GF-D8 (cell line): ENCODE data around the gene CD48.
A peak's percentile ranks its signal among the peaks of the same experiment; 100 is the strongest.
"Not testable (repeated sequence)": the region's sequence is repeated elsewhere in the genome, so short reads cannot be mapped to it uniquely, and the experiment has no call there.

Experiments used
- DNase-seq: peaks from one replicate; lab custom pipeline; 2025; lab: John Stamatoyannopoulos, UW

CD48 gene

DNA sequence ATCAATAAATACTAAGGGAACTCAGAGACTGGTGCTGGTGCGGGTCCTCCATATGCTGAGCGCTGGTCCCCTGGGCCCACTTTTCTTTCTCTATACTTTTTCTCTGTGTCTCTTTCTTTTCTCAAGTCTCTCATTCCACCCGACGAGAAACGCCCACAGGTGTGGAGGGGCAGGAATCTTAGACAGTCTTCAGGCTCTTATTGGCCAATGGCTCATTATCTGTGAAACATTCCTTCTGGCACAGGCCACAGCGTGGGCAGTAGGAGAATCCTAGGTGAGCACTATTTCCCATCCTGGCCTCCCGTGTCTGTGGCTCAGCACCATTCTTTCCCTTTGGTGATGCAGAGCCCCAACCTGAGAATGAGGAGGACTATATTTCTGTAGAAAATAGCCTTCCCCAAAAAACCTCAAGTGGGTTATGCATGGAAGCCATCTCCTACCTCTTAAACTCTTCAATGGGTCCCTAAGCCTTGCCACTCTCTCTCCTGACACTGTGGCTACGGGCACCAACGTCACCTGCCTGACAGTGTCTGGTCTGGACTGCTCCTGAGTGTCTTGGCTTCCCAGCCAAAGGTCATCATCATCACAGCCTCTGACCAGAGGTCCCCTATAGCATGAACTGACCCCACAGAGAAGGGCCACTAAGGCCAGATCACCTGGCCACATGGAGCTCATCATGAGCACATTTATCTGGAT lies 58.5 kb downstream of the CD48 start:
- DNase-seq, result no peak

DNA sequence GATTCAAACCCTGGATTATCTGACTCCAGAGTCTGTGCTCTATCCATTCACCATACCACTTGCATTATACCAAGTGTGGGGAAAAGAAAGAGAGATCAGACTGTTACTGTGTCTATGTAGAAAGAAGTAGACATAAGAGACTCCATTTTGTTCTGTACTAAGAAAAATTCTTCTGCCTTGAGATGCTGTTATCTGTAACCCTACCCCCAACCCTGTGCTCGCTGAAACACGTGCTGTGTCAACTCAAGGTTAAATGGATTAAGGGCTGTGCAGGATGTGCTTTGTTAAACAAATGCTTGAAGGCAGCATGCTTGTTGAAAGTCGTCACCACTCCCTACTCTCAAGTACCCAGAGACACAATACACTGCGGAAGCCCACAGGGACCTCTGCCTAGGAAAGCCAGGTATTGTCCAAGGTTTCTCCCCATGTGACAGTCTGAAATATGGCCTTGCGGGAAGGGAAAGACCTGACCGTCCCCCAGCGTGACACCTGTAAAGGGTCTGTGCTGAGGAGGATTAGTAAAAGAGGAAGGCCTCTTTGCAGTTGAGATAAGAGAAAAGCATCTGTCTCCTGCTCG lies 59.5 kb downstream of the CD48 start:
- DNase-seq, result not testable (repeated sequence)

DNA sequence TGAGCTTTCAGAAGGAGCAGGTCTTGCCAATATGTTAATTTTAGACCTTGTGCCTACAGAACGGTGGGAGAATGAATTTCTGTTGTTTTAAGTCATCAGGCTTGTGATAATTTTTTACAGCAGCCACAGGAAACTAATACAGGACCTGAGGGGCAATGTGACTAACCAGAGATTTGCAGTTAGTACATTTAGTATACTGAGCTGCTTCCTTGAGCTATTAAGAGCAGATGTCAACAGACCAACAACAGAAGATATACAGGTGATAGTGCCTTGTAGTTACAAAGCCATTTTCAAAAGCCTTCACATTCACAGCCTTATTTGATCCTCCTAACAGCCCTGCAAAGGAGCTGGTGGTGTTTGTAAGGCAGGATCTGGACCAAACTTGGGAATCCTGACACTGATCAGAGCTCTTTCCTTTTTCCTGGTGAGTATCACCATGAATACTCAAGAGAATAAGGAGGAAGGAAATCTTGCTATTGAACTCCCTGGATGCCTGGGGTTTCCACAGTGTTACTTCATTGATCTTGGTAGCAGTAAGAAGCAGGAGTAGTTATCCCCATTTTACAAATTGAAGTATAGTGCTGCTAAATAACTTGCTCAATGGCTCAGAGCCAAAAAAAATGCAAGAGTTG lies 60.1 kb downstream of the CD48 start:
- DNase-seq, result no peak

DNA sequence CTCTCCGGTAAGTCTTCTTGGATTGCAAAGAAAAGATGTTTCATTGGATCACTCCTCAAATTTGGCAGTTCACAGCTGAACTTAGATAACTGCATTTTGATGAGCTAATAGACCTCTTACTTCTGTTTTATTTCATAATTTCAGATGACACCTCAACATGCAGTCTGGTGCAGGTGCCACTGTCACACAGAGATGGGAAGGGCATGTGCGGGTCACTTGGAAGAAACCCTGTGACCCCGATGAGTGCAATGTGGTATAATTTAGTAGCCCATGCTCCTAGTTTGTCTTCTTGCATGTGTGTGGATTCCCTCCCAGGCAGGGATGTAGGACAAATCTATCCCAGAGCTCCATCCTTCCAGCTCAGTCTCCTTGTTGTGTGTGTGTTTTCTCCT lies 64.3 kb downstream of the CD48 start:
- no peak for DNase-seq

DNA sequence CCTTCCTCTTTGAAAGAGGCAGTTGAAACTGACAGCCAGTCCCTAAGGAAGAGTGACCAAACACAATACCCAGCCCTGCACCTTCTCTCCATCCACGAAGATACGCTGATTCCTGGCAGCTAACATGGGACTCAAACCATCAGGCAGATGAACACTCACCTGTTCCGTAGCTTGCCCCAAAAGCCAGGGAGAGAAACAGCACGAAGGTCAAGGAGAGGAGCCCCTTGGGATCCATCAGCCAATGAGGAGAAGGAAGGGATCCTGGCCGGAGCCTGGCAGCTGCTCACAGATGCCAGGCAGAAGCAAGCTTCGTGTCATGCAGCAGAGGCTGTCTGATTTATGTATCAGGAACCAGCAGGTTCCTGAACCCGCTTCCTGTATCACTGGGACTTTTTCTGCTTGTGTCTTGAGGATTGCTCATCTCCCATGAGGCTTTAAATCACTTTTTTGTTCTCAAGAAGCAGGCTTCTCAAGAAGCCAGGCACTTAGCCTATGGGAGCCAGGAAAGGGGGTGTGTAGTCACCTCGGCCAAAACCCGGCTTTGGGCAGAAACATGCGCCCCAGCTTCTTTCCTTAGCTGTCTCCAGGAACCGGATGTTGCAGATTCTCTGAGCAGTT lies 64.8 kb downstream of the CD48 start, which contains the start of gene SLAMF1:
Gene SLAMF1, minus strand, starts transcription at position 334 of the 618 bp plus-strand sequence. Its CDS starts 99 bp downstream, at position 235.
- DNase-seq, result peak; percentile 17

DNA sequence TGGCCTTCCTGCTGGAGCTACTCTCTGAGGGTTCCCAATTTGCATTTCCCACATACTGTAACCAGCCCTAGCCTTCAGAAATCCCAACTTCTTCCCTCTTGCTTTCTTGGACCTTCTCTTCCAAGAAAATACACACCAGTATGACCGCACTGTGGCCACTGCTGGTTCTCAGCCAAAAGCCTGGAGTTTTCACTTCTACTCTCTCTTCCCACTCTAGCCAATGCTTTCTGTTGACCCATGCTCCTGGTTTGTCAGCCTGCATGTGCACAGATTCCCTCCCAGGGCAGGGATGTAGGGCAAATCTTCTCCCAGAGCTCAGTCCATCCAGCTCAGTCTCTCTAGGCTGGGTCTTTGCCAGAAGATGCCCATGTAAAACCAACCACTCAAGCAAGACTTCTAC lies 65.4 kb downstream of the CD48 start:
- no peak for DNase-seq

DNA sequence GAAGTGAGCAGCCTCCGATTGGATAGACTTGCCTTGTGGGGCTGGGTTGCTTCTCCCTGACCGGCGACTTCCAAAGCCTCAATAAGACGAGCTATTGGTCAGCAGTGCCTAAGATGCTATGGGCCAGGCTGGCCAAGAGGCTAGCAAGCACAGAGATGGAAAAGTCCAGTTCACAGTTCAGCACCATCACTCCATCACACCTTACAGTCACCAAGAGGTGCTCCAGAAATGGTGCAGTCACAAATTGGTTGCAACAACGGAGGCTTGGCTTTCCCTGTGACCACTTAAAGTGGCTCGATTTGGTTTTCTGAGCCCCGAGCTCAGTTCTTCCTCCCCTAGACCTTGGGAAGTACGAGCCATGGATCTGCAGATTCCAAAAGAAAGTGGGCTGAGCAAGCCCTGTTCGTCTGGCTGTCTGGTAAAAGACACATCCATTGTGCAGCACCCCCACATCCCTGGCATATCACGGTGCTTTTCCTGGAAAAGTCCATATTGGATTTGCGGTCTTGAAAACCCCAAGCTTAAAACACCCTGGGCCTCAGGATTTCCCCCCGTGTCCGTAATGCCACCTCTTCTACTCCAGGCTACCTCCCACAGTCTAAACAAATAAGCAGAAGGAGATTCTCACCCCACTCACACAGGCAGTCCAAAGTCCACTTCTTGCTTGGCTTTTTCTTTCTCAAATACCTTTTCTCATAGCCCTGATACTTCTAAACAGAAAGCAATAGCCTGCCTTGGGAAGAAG lies 66.1 kb downstream of the CD48 start:
- no peak for DNase-seq

DNA sequence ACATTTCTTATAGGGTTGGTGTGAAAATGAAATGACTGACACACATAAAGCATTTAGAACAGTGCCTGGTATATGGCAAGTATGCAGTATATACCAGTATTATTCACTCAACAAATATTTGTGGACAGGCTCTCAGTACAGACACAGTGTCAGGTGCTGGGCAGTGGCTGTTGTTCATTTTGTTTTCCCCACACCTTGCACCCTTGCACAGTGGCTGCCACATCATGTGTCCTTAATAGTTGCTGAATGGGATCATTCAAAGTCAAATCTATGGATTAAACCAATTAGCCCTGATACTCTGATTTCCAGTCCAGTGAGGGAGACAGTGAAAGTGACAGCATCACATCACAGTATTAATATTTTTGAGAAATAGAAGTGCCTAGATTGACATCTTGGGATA lies 67.2 kb downstream of the CD48 start:
- no peak for DNase-seq

DNA sequence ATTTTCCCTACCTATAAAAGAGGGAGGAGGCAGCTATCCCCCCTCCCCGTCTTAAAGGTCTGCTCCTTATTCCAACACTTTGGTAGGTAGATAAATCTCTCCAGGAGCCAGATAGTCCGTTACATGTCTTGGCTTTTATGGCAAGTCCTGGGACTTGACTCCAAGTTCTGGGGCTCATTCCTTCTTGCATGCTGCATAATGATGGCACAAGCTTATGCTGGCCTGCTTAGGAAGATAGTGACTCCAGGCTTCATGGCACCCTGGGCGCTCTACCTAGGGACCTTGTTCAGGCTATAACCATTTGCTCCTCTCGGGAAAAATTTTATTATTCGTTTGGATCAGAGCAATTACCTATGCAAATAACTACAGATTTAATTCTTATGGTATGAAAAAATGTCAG lies 68.5 kb downstream of the CD48 start:
- no peak for DNase-seq

DNA sequence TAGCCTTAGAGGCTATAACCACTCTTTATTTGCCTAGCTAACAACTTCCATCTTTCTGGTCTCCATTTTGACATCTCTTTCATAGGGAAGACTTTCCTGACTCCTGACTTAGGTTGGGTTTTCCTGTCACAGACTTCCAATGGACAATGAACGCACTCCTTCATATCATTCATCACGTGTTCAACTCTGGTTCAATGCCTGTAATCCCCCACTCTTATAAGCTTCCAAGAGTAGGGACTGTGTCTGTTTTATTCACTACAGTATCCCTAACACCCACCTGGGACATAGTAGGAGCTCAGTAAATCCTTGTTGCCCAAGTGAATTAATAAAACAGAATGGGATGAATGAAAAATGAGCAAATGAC lies 69.4 kb downstream of the CD48 start:
- DNase-seq, result no peak

DNA sequence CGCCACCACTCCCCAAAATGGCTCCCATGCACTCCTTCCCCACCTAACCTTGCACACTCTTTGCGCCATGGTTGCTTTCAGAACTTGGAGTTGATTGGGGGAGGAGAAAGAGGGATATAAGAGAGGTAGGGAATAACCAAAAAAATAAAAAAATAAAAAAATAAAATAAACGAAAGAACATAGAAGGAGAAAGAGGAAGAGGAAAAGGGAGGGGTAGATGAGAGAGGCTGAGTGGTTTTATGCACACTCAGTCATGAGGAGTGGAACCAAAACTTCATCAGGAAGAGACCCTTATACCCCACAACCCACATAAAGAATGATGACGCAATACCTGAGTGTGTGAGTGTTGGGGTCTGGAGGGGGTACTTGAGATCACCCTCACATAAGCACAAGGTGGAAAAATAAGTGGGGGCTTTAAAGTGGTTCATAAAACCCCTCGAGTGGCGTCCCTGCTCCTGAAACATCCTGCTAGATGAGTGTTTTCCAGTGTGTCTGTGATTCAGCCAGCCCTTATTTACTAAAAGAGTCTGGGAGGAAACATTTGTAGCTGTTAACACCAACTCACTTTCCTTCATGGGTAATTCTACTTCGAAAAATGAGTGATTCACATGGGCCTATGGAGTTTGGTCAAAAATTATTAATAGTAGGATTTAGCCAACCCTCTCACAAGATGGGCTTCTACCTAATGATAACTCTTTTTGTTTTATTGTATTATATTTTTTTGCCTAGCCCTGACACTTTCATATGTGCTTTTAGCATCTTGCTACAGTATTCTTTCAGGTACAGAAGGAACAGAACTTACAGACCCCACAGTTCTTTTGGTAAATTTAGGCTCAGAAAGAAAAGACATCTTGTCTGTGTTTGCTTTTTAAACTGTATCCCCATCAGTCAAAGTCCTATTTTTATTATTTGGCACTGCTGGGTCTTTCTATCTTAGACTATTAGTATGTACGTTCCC lies 70.0 kb downstream of the CD48 start:
- DNase-seq, result no peak

DNA sequence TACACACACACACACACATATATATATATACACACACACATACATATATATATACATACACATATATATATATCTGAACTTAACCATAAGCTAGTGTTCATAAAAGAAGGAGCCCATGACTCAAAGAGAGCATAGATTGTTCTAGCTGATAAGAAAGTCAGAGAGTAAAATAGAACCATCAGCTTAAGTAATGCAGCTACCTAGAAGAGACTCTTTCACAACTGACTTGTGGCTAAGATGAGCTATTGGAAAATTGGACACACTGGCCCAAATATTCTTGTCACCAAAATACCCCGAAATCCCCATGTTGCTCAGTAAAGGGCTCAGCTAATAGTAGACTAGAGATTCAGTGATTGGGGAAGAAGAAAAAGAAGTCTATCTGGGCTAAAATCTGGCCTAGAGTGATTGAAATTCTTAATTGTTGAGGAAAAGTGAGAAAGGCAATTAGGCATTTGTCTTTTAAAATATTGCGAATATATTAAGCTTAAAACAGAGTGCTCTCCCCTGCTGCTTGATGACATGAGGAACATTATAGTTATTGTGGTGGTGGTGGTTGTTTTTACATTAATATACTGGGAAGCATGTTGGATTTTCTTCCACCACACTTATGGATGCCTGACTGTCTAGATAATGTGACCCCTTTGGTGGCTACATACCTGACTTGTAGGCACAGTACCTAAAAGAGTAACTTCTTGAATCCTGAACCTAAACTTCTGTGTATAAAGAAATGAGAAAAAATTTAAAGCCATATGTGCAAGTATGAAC lies 71.1 kb downstream of the CD48 start:
- peak; percentile 63 for DNase-seq

DNA sequence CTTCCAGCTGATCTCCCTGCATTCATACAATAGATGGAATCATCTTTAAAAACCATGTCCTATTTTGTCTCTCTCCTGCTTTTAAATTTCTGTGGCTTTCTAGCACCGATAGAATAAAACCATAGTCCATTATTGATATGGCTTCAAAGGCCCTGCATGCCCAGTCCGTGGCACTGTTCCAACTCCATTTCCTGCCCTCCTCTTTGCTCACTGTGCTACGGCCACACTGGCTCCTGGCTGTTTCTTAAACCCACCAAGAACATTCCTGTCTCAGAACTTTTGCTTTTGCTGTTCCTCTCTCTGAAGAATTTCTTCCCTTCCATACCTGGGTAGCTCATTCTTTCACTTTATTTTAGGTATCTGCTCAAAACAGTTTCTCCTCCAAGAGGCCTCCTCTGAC lies 72.0 kb downstream of the CD48 start:
- DNase-seq, result no peak

DNA sequence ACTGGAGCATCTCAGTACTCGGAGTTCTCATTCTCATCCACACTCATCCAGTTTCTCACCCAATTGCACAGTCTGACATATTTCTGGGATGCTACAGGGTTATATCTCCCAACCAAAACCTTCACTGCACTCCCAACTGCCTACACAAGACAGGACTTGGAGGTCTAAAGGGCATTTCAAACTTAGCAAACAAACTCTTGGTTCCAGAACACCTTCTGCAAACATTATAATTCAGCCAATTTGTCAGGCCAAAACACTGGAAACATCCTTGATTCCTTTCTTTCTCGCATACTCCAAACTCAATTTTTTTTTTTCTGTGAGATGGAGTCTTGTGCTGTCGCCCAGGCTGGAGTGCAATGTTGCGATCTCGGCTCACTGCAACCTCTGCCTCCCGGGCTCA lies 72.7 kb downstream of the CD48 start:
- DNase-seq, result no peak

DNA sequence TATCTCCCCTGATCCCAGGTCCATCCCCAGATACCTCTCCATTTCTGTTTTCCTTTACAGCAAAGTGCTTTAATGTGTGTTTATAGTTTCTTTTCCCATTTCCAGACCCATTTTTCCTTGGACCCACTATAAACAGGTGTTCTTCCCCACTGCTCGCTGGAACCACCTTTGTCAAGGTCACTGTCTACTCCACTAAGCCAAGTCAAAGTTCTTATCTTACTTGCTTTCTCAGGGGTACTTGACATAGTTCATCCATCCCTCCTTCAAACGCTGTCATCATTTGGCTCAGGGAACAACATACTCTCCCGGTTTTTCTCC lies 73.1 kb downstream of the CD48 start:
- DNase-seq, result no peak

DNA sequence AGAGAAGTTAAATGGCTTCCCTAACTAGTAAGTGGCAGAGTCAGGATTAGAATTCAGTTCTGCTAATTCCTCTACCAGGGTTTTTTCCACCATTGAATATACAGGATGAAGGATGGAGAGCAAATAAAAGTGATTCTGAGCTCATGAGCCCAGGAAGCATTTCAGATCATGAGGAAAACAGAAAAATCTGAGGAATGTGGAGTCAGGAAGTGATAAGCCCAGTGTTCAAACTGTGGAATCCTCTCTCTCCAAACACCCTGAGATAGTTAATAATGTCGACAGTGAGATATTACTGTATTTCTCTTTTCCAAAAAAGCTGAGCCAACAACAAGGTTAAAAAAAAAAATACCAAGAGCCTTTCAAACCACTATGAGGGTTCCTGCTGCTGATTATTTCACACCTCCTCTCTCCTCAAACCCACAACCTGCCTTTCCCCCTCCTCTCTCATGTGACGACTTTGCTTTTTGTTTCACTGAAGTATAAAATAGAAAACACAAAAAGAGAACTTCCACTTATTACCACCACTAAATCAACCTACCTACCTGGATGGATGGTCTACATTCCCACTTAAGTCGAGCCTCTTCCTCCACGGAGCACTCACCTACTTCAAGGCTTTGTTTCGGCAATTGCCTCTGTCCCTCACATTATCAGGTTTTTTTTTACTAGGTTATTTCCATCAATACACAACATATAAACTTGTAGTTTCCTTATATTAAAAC lies 73.6 kb downstream of the CD48 start:
- DNase-seq, result no peak

DNA sequence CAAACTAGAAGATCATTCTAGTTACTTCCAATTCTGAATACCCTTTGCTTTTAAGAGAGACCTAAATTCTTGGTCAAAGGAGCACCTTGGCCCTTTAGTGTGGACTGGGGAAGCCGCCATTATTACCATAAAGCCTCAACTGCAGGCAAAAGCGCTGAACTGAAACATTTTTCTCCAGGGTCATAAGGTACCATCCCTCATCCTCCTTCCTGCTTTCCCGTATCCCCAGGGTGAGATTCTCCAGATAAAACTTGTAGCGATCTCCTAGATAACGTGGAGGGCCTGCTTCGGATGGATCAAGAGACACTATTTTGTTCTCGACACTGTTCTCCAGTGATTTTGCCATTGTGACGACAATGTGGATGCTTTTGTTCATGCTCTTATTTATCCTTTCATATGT lies 74.6 kb downstream of the CD48 start:
- no peak for DNase-seq

DNA sequence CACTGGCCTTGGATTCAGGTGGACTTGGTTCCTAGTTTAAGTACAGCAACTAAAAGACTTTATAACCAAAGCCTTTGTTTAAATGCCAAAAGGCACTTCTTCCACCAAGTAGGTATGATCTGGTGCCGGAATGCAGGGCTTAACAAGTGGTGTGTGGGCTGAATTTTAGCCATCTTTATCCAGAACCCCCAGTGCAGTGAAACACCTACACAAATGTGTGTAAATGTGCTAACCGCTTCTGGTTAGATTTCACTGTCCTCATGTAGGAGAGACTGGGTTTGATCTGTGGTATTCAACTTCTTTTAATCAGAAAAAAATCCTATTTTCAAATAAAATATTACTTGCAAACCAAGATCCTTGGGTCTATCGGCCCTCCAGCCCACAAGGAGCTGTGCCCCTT lies 75.1 kb downstream of the CD48 start:
- no peak for DNase-seq

DNA sequence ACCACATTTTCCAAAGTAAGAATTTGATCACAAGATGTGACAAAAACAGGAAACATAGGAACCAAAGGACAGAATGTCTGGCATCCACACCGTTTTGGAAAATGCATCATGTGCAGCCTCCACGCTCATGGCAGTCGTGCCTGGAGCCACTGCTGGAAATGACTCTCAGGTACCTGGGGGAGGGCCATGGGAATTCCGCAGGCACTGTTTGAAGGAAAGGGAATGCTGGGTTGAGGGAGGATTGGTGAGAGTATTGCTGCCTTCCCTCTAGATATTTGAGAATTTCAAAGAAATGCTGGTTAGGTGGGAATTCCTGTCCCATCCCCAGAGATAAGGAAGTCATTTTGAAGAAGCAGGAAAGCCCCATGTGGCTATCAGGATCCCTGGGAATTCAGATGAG lies 75.5 kb downstream of the CD48 start:
- no peak for DNase-seq
